ENCODE measurements around the gene TNNC2.
"Not testable (repeated sequence)": the region's sequence is repeated elsewhere in the genome, so short reads cannot be mapped to it uniquely, and the experiment has no call there.

DNA sequence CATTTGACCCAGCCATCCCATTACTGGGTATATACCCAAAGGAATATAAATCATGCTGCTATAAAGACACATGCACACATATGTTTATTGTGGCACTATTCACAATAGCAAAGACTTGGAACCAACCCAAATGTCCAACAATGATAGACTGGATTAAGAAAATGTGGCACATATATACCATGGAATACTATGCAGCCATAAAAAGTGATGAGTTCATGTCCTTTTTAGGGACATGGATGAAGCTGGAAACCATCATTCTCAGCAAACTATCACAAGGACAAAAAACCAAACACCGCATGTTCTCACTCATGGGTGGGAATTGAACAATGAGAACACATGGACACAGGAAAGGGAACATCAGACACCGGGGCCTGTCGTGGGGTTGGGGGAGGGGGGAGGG lies 29.2 kb downstream of the TNNC2 start:
- TF ChIP-seq, protein P1, sequence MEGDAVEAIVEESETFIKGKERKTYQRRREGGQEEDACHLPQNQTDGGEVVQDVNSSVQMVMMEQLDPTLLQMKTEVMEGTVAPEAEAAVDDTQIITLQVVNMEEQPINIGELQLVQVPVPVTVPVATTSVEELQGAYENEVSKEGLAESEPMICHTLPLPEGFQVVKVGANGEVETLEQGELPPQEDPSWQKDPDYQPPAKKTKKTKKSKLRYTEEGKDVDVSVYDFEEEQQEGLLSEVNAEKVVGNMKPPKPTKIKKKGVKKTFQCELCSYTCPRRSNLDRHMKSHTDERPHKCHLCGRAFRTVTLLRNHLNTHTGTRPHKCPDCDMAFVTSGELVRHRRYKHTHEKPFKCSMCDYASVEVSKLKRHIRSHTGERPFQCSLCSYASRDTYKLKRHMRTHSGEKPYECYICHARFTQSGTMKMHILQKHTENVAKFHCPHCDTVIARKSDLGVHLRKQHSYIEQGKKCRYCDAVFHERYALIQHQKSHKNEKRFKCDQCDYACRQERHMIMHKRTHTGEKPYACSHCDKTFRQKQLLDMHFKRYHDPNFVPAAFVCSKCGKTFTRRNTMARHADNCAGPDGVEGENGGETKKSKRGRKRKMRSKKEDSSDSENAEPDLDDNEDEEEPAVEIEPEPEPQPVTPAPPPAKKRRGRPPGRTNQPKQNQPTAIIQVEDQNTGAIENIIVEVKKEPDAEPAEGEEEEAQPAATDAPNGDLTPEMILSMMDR (conservative IDR thresholded peaks at IDR 0.05; ENCODE audit: low read length): not testable (repeated sequence)
- TF ChIP-seq EZH2phosphoT487 (IDR thresholded peaks at IDR 0.05; ENCODE audit: borderline replicate concordance, low read depth, low read length): not testable (repeated sequence)

Measured in OCI-LY7 (cell line).